PC-9 (cell line): ENCODE measurements around the gene SOX13. TPM values are rescaled to one million over a fixed set of nuclear protein-coding genes. Genes with fewer than 3 reads are reported as not detected.

Experiments
- BruUV-seq: library from RNA; stranded (reverse); fragments of 400-500 nt; replicated peaks from 2 replicates; lab custom pipeline; 2021; lab: Mats Ljungman, UMichigan
- CTCF ChIA-PET: fragments of 300-600 bp; sonication (Branson Sonifier 250); formaldehyde crosslinking; loops from one replicate; lab custom pipeline; 2022; ENCODE audit warnings: antibody characterized with exemption; lab: Charles Lee
- POLR2A ChIA-PET: fragments of 300-600 bp; sonication (Branson Sonifier 250); formaldehyde crosslinking; loops from one replicate; lab custom pipeline; 2022; ENCODE audit warnings: antibody characterized with exemption; ENCODE audit not compliant: unreplicated experiment; lab: Charles Lee
- DNase-seq, 2 experiments: peaks; one replicate each; pipeline versions ENCODE4 v3.0.0 to v3.0.0-alpha.2; 2015 to 2022; ENCODE audit warnings: mixed read lengths in 1 of 2
- H2AFZ ChIP-seq: fragments of 200-600 bp; sonication (generic); 2 replicates; pipeline ENCODE4 v1.8.1; 2017; ENCODE audit warnings: antibody characterized with exemption
- H3F3A ChIP-seq: fragments of 200-600 bp; sonication (generic); 2 replicates; pipeline ENCODE4 v1.8.1; 2017; ENCODE audit warnings: antibody characterized with exemption, mild to moderate bottlenecking, low read depth; ENCODE audit not compliant: insufficient read depth
- H3K27ac ChIP-seq: fragments of 200-600 bp; sonication (generic); 2 replicates; pipeline ENCODE4 v1.6.1; 2016; ENCODE audit warnings: mixed run types
- H3K27me3 ChIP-seq: fragments of 200-600 bp; sonication (generic); 2 replicates; pipeline ENCODE4 v1.6.1; 2016; ENCODE audit warnings: low read depth, mixed run types; ENCODE audit not compliant: insufficient read depth
- H3K36me3 ChIP-seq: fragments of 200-600 bp; sonication (generic); 2 replicates; pipeline ENCODE4 v1.6.1; 2016; ENCODE audit warnings: low read depth, mixed run types
- H3K4me1 ChIP-seq: fragments of 200-600 bp; sonication (generic); replicated peaks from 2 replicates; pipeline ENCODE4 v1.6.1; 2016; ENCODE audit warnings: mixed run types; ENCODE audit not compliant: insufficient read depth
- H3K4me2 ChIP-seq: fragments of 200-600 bp; sonication (generic); 2 replicates; pipeline ENCODE4 v1.6.1; 2017; ENCODE audit warnings: mixed run types
- H3K4me3 ChIP-seq: fragments of 200-600 bp; sonication (generic); 2 replicates; pipeline ENCODE4 v1.6.1; 2016; ENCODE audit warnings: mixed run types
- H3K79me2 ChIP-seq: fragments of 200-600 bp; sonication (generic); 2 replicates; pipeline ENCODE4 v1.6.1; 2017; ENCODE audit warnings: low read depth, mixed run types
- H3K9me2 ChIP-seq: fragments of 200-600 bp; sonication (generic); 2 replicates; pipeline ENCODE4 v1.8.1; 2017; ENCODE audit warnings: mild to moderate bottlenecking; ENCODE audit not compliant: insufficient read depth
- H3K9me3 ChIP-seq: fragments of 200-600 bp; sonication (generic); 2 replicates; pipeline ENCODE4 v1.8.1; 2016; ENCODE audit warnings: low read depth; ENCODE audit not compliant: insufficient read depth
- H4K20me1 ChIP-seq: fragments of 200-600 bp; sonication (generic); 2 replicates; pipeline ENCODE4 v1.8.1; 2017; ENCODE audit not compliant: insufficient read depth
- CTCF ChIP-seq: fragments of 200-600 bp; sonication (generic); conservative IDR thresholded peaks from 2 replicates; pipeline ENCODE4 v1.6.1; 2017; ENCODE audit warnings: mixed run types, antibody characterized with exemption, mild to moderate bottlenecking, moderate library complexity
- EZH2 ChIP-seq: fragments of 200-600 bp; sonication (generic); IDR thresholded peaks from 2 replicates; pipeline ENCODE4 v1.8.0; 2017; ENCODE audit warnings: antibody characterized with exemption, low read depth
- intact Hi-C: fragments of 100-400 bp; cut with micrococcal nuclease; formaldehyde crosslinking; loops from one replicate; pipeline ENCODE4 v1.10.0; 2022; ENCODE audit not compliant: unreplicated experiment
- total RNA-seq: library from RNA; stranded (reverse); gene quantifications from 2 replicates; pipeline ENCODE4 v1.2.3, GENCODE V29; 2021

The SOX13 gene
- total RNA-seq, 1 experiment from 2014 or later, result 89.9 TPM

GRCh38 chr1:204145033-204145504 is 72.2 kb downstream of the SOX13 start:
- DNase-seq, result no peak
- TF ChIP-seq EZH2 (no peak), CTCF (no peak)
- ChIA-PET POLR2A (interaction anchor here (0.6 to 0.7 kb wide), 3 partner anchors 13 to 519 kb away, joined by 3 to 4 read pairs (median 4); no protein-coding TSS in a partner anchor), CTCF (no interaction called here)
- H3K9me2 ChIP-seq, result no peaks in the 10 kb centered on the region
- H3K36me3 ChIP-seq, result no peaks in the 10 kb centered on the region
- H3K9me3 ChIP-seq, result no peaks in the 10 kb centered on the region
- no peak overlapping the region for H3K27ac ChIP-seq
- H3K27me3 ChIP-seq, result no peaks in the 10 kb centered on the region
- H3K4me1 ChIP-seq, result 0 out of 2 replicates have a peak, but pooled peaks cover 6% of the 10 kb centered on the region
- H4K20me1 ChIP-seq, result no peaks in the 10 kb centered on the region
- H3K79me2 ChIP-seq, result no peaks in the 10 kb centered on the region
- no TSS peak for BruUV-seq
- no peak overlapping the region for H3K4me2 ChIP-seq
- H3K4me3 ChIP-seq, result no peak overlapping the region
- H3F3A ChIP-seq, result peaks cover 6% of the 10 kb centered on the region; the same call in 1 of the 2 replicates
- H2AFZ ChIP-seq, result no peak overlapping the region
- intact Hi-C loops, result no loop called here

- Histone ChIP-seq H3K36me3 (no peaks in the 10 kb centered on the region), H3K4me1 (peaks cover 6% of the 10 kb centered on the region; the same call in 1 of the 2 replicates), H3K4me3 (no peak overlapping the region), H3K27me3 (no peaks in the 10 kb centered on the region), H3K27ac (no peak overlapping the region), H4K20me1 (no peaks in the 10 kb centered on the region), H3F3A (peaks cover 7% of the 10 kb centered on the region; the same call in 1 of the 2 replicates), H3K4me2 (no peak overlapping the region), H3K79me2 (no peaks in the 10 kb centered on the region), H3K9me3 (no peaks in the 10 kb centered on the region), H2AFZ (no peak overlapping the region), H3K9me2 (no peaks in the 10 kb centered on the region)
- intact Hi-C loops, result no loop called here
- ChIA-PET CTCF (no interaction called here), POLR2A (no interaction called here)
- no peak for TF ChIP-seq EZH2
- no peak for TF ChIP-seq CTCF
- DNase-seq, result no peak
- BruUV-seq, result no TSS peak
Measured at GRCh38 chr1:204146309-204146708, 73.4 kb downstream of the SOX13 start.

GRCh38 chr1:204146965-204147364 is 74.0 kb downstream of the SOX13 start:
- H3K36me3 ChIP-seq, result no peaks in the 10 kb centered on the region
- BruUV-seq, result no TSS peak
- peaks cover 10% of the 10 kb centered on the region; the same call in 1 of the 2 replicates for H3F3A ChIP-seq
- ChIA-PET POLR2A (interaction anchor here (0.6 kb wide), 1 partner anchor 281 kb away, joined by 3 read pairs; no protein-coding TSS in a partner anchor), CTCF (no interaction called here)
- no peak for DNase-seq
- no peak overlapping the region for H3K4me2 ChIP-seq
- H3K4me1 ChIP-seq, result peaks cover 6% of the 10 kb centered on the region; the same call in 1 of the 2 replicates
- no peaks in the 10 kb centered on the region for H3K9me3 ChIP-seq
- intact Hi-C loops, result no loop called here
- TF ChIP-seq EZH2 (no peak), CTCF (no peak)
- no peak overlapping the region for H3K27ac ChIP-seq
- H2AFZ ChIP-seq, result no peak overlapping the region
- H4K20me1 ChIP-seq, result no peaks in the 10 kb centered on the region
- no peaks in the 10 kb centered on the region for H3K27me3 ChIP-seq
- no peaks in the 10 kb centered on the region for H3K9me2 ChIP-seq
- no peaks in the 10 kb centered on the region for H3K79me2 ChIP-seq
- H3K4me3 ChIP-seq, result no peak overlapping the region
